Inflammatory macrophage treated with lipopolysaccharide for 4 hours (primary cell): ENCODE data around the gene B3GALNT1.

ENCODE experiments used
- DNase-seq: peaks from one replicate; pipeline ENCODE4 v3.0.0-alpha.2; 2020

B3GALNT1 gene

GRCh38 chr3:161104561-161105551, at the start of gene B3GALNT1:
TSS of gene B3GALNT1 (minus strand) at chr3:161105349. CDS start at chr3:161086754, 18,595 bp downstream.
- DNase-seq: peak; percentile 8

GRCh38 chr3:161153480-161153879, 48.3 kb upstream of the B3GALNT1 start:
- DNase-seq: no peak

- no peak for DNase-seq
These were observed 44.9 kb upstream of the B3GALNT1 start for GRCh38 chr3:161150001-161150525.

GRCh38 chr3:161149529-161149928, 44.4 kb upstream of the B3GALNT1 start:
- DNase-seq: no peak

GRCh38 chr3:161148832-161149475, 43.8 kb upstream of the B3GALNT1 start:
- DNase-seq: no peak

GRCh38 chr3:161142486-161142885, 37.3 kb upstream of the B3GALNT1 start:
- DNase-seq: no peak

- DNase-seq: no peak
These were observed 34.5 kb upstream of the B3GALNT1 start for GRCh38 chr3:161139686-161140085.

GRCh38 chr3:161137260-161137659, 32.1 kb upstream of the B3GALNT1 start:
- DNase-seq: no peak

GRCh38 chr3:161132391-161132790, 27.2 kb upstream of the B3GALNT1 start:
- DNase-seq: no peak

- no peak for DNase-seq
These were observed 21.3 kb upstream of the B3GALNT1 start for GRCh38 chr3:161126495-161126894.

- DNase-seq: no peak
These were observed 12.5 kb upstream of the B3GALNT1 start for GRCh38 chr3:161117646-161118045.

- peak; percentile 40 for DNase-seq
These were observed 3.7 kb upstream of the B3GALNT1 start for GRCh38 chr3:161108840-161109239.

GRCh38 chr3:161107311-161107710, 2.2 kb upstream of the B3GALNT1 start:
- DNase-seq: no peak

GRCh38 chr3:161103776-161104385, 1.3 kb downstream of the B3GALNT1 start:
- no peak for DNase-seq

- no peak for DNase-seq
These were observed 3.5 kb downstream of the B3GALNT1 start for GRCh38 chr3:161101609-161102008.

GRCh38 chr3:161100994-161101393, 4.2 kb downstream of the B3GALNT1 start:
- no peak for DNase-seq

- DNase-seq: no peak
These were observed 8.3 kb downstream of the B3GALNT1 start for GRCh38 chr3:161096771-161097367.

GRCh38 chr3:161093895-161094294, 11.3 kb downstream of the B3GALNT1 start:
- DNase-seq: no peak

GRCh38 chr3:161084277-161084676, 20.9 kb downstream of the B3GALNT1 start:
- no peak for DNase-seq

GRCh38 chr3:161083131-161083530, 22.0 kb downstream of the B3GALNT1 start:
- no peak for DNase-seq

- DNase-seq: peak; percentile 20
These were observed 23.1 kb downstream of the B3GALNT1 start for GRCh38 chr3:161082063-161082462.

GRCh38 chr3:161081633-161082032, 23.5 kb downstream of the B3GALNT1 start:
- DNase-seq: peak; percentile 67

GRCh38 chr3:161073181-161073580, 32.0 kb downstream of the B3GALNT1 start:
- peak; percentile 62 for DNase-seq
